ENCODE measurements around the gene IPO5.

The IPO5 gene

DNA sequence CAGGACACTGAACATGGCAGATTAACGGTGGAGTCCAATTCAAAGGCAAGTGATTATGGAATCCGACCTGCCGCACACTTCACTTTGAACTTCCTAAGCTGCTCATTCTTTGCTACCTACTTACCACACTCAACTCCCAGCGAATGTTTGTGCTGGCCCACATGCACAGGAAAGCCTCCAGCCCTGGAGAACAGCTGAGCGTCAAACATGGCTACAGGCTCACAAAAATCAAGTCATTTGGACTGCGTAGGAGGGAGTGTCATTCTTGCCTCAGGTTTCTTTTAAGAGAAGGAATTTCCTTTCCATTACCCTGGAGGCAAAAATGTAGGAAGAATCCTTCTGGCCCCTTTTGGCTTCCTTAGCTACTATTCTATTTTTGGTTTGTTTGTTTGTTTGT, 41.3 kb upstream of the IPO5 start:
- Histone ChIP-seq H2BK15ac (ENCODE audit: low read depth, poor library complexity, severe bottlenecking) (no peak overlapping the region), H3K36me3 (ENCODE audit: control insufficient read depth in 1 of 2, insufficient read depth in 2 of 2, low read depth in 1 of 2, low read length in 2 of 2) (no peaks in the 10 kb centered on the region), H2BK5ac (ENCODE audit: low read depth, low read length, poor library complexity, severe bottlenecking) (no peak overlapping the region), H3K27me3 (ENCODE audit: control insufficient read depth in 1 of 2, insufficient read depth in 1 of 2, low read length in 2 of 2) (no peaks in the 10 kb centered on the region), H3K23ac (ENCODE audit: low read length in 2 of 2) (no peak overlapping the region), H3K27ac (ENCODE audit: low read length, poor library complexity, severe bottlenecking) (no peak overlapping the region), H3K4me1 (ENCODE audit: control insufficient read depth, insufficient read depth, low read depth, low read length) (no peaks in the 10 kb centered on the region), H3K9ac (ENCODE audit: low read length) (no peak overlapping the region), H2AK5ac (ENCODE audit: low read length, severe bottlenecking) (no peak overlapping the region), H3K4me3 (ENCODE audit: insufficient read depth in 1 of 2, low read depth in 1 of 2, low read length in 2 of 2) (no peak overlapping the region), H3K79me1 (replicated peaks; ENCODE audit: low read length, poor library complexity, severe bottlenecking) (no peaks in the 10 kb centered on the region), H4K91ac (ENCODE audit: low read length) (no peak overlapping the region), H4K8ac (ENCODE audit: low read length) (no peak overlapping the region), H3K18ac (ENCODE audit: low read depth in 1 of 2, low read length in 2 of 2) (no peak overlapping the region), H3K4me2 (ENCODE audit: low read length, poor library complexity, severe bottlenecking) (no peak overlapping the region), H3K4ac (ENCODE audit: low read depth in 1 of 2, low read length in 2 of 2) (no peak overlapping the region), H2BK120ac (ENCODE audit: low read depth, low read length) (no peak overlapping the region), H3K14ac (ENCODE audit: low read length in 2 of 2) (no peak overlapping the region), H2AFZ (ENCODE audit: low read depth, low read length) (no peak overlapping the region), H3K9me3 (ENCODE audit: control insufficient read depth, low read length) (peaks cover 19% of the 10 kb centered on the region), H2BK12ac (ENCODE audit: low read length in 2 of 2) (no peak overlapping the region)
- WGBS: 82% methylated on average over 6 of the region's 6 CpGs
- DNase-seq: no peak

DNA sequence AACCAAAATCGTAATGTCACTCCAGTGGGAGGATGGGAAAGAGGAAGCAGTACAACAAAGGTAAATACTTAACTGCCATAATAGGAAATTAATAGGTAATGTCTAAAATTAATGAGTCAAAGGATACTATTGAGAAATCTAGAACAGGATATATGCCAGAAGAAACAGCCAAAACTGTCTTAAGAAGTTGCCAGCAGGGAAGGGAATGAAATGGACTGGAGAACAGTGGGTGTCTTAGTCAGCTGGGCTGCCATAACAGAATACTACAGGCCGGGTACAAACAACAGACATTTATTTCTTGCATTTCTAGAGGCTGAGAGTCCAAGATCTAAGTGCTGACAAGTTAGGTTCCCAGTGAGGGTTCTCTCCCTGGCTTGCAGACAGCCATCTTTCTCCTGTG, 40.3 kb upstream of the IPO5 start:
- H3K36me3 ChIP-seq (ENCODE audit: control insufficient read depth in 1 of 2, insufficient read depth in 2 of 2, low read depth in 1 of 2, low read length in 2 of 2): no peaks in the 10 kb centered on the region
- no peak overlapping the region for H3K4ac ChIP-seq (ENCODE audit: low read depth in 1 of 2, low read length in 2 of 2)
- no peak overlapping the region for H3K14ac ChIP-seq (ENCODE audit: low read length in 2 of 2)
- H3K9me3 ChIP-seq (ENCODE audit: control insufficient read depth, low read length): peaks cover 19% of the 10 kb centered on the region
- no peak overlapping the region for H2BK12ac ChIP-seq (ENCODE audit: low read length in 2 of 2)
- no peak overlapping the region for H2BK120ac ChIP-seq (ENCODE audit: low read depth, low read length)
- H3K23ac ChIP-seq (ENCODE audit: low read length in 2 of 2): no peak overlapping the region
- no CpG with 5 or more reads among the region's 2 CpGs for WGBS
- H4K91ac ChIP-seq (ENCODE audit: low read length): no peak overlapping the region
- no peak overlapping the region for H2AFZ ChIP-seq (ENCODE audit: low read depth, low read length)
- no peak overlapping the region for H2AK5ac ChIP-seq (ENCODE audit: low read length, severe bottlenecking)
- H2BK15ac ChIP-seq (ENCODE audit: low read depth, poor library complexity, severe bottlenecking): no peak overlapping the region
- H2BK5ac ChIP-seq (ENCODE audit: low read depth, low read length, poor library complexity, severe bottlenecking): no peak overlapping the region
- H3K27me3 ChIP-seq (ENCODE audit: control insufficient read depth in 1 of 2, insufficient read depth in 1 of 2, low read length in 2 of 2): no peaks in the 10 kb centered on the region
- no peak for DNase-seq
- H3K18ac ChIP-seq (ENCODE audit: low read depth in 1 of 2, low read length in 2 of 2): no peak overlapping the region
- H3K27ac ChIP-seq (ENCODE audit: low read length, poor library complexity, severe bottlenecking): no peak overlapping the region
- no peak overlapping the region for H3K4me3 ChIP-seq (ENCODE audit: insufficient read depth in 1 of 2, low read depth in 1 of 2, low read length in 2 of 2)
- H3K4me2 ChIP-seq (ENCODE audit: low read length, poor library complexity, severe bottlenecking): no peak overlapping the region
- H3K9ac ChIP-seq (ENCODE audit: low read length): no peak overlapping the region
- H3K79me1 ChIP-seq (replicated peaks; ENCODE audit: low read length, poor library complexity, severe bottlenecking): no peaks in the 10 kb centered on the region
- no peaks in the 10 kb centered on the region for H3K4me1 ChIP-seq (ENCODE audit: control insufficient read depth, insufficient read depth, low read depth, low read length)
- H4K8ac ChIP-seq (ENCODE audit: low read length): no peak overlapping the region

DNA sequence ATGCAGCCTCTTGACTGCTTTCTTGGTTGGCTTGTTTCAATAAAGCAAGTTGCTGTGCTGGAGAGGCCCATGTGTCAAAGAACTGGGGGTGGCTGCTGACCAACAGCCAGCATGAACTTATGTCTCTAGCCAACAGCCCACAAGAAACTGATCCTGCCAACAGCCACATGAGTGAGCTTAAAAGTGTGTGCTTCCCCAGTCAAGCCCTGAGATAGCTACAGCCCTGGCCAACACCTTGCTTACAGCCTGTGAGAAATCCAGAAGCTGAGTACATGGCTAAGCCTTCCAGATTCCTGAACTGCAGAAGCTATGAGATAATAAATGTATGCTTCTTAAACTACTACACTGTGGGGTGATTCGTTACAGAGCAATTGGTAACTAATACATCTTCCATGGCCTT, 38.9 kb upstream of the IPO5 start:
- Histone ChIP-seq H2AK5ac (ENCODE audit: low read length, severe bottlenecking) (no peak overlapping the region), H3K4ac (ENCODE audit: low read depth in 1 of 2, low read length in 2 of 2) (no peak overlapping the region), H3K27me3 (ENCODE audit: control insufficient read depth in 1 of 2, insufficient read depth in 1 of 2, low read length in 2 of 2) (no peaks in the 10 kb centered on the region), H3K4me3 (ENCODE audit: insufficient read depth in 1 of 2, low read depth in 1 of 2, low read length in 2 of 2) (no peak overlapping the region), H4K8ac (ENCODE audit: low read length) (no peak overlapping the region), H3K27ac (ENCODE audit: low read length, poor library complexity, severe bottlenecking) (no peak overlapping the region), H3K4me2 (ENCODE audit: low read length, poor library complexity, severe bottlenecking) (no peak overlapping the region), H2BK15ac (ENCODE audit: low read depth, poor library complexity, severe bottlenecking) (no peak overlapping the region), H2BK12ac (ENCODE audit: low read length in 2 of 2) (no peak overlapping the region), H4K91ac (ENCODE audit: low read length) (no peak overlapping the region), H3K23ac (ENCODE audit: low read length in 2 of 2) (no peak overlapping the region), H2BK120ac (ENCODE audit: low read depth, low read length) (no peak overlapping the region), H3K18ac (ENCODE audit: low read depth in 1 of 2, low read length in 2 of 2) (peak overlapping the region in 1 of 2 experiments; percentile 64), H2BK5ac (ENCODE audit: low read depth, low read length, poor library complexity, severe bottlenecking) (no peak overlapping the region), H2AFZ (ENCODE audit: low read depth, low read length) (no peak overlapping the region), H3K79me1 (replicated peaks; ENCODE audit: low read length, poor library complexity, severe bottlenecking) (no peaks in the 10 kb centered on the region), H3K14ac (ENCODE audit: low read length in 2 of 2) (no peak overlapping the region), H3K9ac (ENCODE audit: low read length) (no peak overlapping the region), H3K36me3 (ENCODE audit: control insufficient read depth in 1 of 2, insufficient read depth in 2 of 2, low read depth in 1 of 2, low read length in 2 of 2) (no peaks in the 10 kb centered on the region), H3K4me1 (ENCODE audit: control insufficient read depth, insufficient read depth, low read depth, low read length) (no peaks in the 10 kb centered on the region), H3K9me3 (ENCODE audit: control insufficient read depth, low read length) (peaks cover 19% of the 10 kb centered on the region)
- WGBS: no CpG with 5 or more reads among the region's 1 CpG
- no peak for DNase-seq

DNA sequence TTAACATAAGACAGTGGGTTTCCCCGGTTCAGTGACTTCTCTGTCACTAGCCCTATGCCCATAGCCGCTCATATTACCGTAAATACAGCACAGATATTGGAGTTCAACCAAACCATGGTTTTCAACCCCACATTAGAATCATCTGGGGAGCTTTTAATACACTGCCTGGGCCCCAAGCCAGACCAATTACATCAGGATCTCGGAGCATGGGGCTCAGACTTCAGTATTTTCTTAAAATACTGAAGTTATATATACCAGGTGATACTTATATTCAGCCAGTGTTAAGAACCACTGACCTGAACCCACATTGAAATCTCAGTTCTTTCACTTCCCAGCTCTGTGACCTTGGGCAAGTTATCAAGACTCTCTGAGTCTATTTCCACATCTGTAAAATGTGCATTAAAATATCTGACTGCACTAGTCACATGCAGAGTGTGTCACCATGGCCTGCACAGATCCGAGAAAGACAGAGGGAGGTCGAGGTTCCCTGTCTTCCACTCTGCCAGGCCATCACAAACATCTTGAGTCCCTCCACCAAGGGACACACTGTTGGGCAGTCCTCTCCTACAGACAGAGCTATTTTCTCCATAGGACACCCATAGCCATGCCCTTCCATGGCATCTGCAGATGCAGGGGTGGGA, 32.2 kb upstream of the IPO5 start:
- no peak overlapping the region for H3K18ac ChIP-seq (ENCODE audit: low read depth in 1 of 2, low read length in 2 of 2)
- H2BK15ac ChIP-seq (ENCODE audit: low read depth, poor library complexity, severe bottlenecking): no peak overlapping the region
- no peak overlapping the region for H2AFZ ChIP-seq (ENCODE audit: low read depth, low read length)
- no peak overlapping the region for H3K4me2 ChIP-seq (ENCODE audit: low read length, poor library complexity, severe bottlenecking)
- no peaks in the 10 kb centered on the region for H3K36me3 ChIP-seq (ENCODE audit: control insufficient read depth in 1 of 2, insufficient read depth in 2 of 2, low read depth in 1 of 2, low read length in 2 of 2)
- H2AK5ac ChIP-seq (ENCODE audit: low read length, severe bottlenecking): no peak overlapping the region
- H3K27me3 ChIP-seq (ENCODE audit: control insufficient read depth in 1 of 2, insufficient read depth in 1 of 2, low read length in 2 of 2): no peaks in the 10 kb centered on the region
- peak overlapping the region; percentile 36 for H3K9ac ChIP-seq (ENCODE audit: low read length)
- H3K4me3 ChIP-seq (ENCODE audit: insufficient read depth in 1 of 2, low read depth in 1 of 2, low read length in 2 of 2): no peak overlapping the region
- H4K91ac ChIP-seq (ENCODE audit: low read length): no peak overlapping the region
- peak overlapping the region in 1 of 2 experiments; percentile 62 for H3K14ac ChIP-seq (ENCODE audit: low read length in 2 of 2)
- no peaks in the 10 kb centered on the region for H3K79me1 ChIP-seq (replicated peaks; ENCODE audit: low read length, poor library complexity, severe bottlenecking)
- H3K23ac ChIP-seq (ENCODE audit: low read length in 2 of 2): no peak overlapping the region
- no peak overlapping the region for H2BK5ac ChIP-seq (ENCODE audit: low read depth, low read length, poor library complexity, severe bottlenecking)
- H2BK12ac ChIP-seq (ENCODE audit: low read length in 2 of 2): no peak overlapping the region
- no peak overlapping the region for H3K4ac ChIP-seq (ENCODE audit: low read depth in 1 of 2, low read length in 2 of 2)
- H3K9me3 ChIP-seq (ENCODE audit: control insufficient read depth, low read length): no peaks in the 10 kb centered on the region
- H4K8ac ChIP-seq (ENCODE audit: low read length): no peak overlapping the region
- no peaks in the 10 kb centered on the region for H3K4me1 ChIP-seq (ENCODE audit: control insufficient read depth, insufficient read depth, low read depth, low read length)
- WGBS: 94% methylated on average over 5 of the region's 6 CpGs
- H2BK120ac ChIP-seq (ENCODE audit: low read depth, low read length): no peak overlapping the region
- DNase-seq: no peak
- H3K27ac ChIP-seq (ENCODE audit: low read length, poor library complexity, severe bottlenecking): no peak overlapping the region

Data from mesenchymal stem cell (in vitro differentiated cells and primary cell).